ENCODE measurements around the gene MIA2. TPM values are rescaled to one million over a fixed set of nuclear protein-coding genes. Genes with fewer than 3 reads are reported as not detected.
"Not testable (repeated sequence)": the region's sequence is repeated elsewhere in the genome, so short reads cannot be mapped to it uniquely, and the experiment has no call there.

The MIA2 gene, protein sequence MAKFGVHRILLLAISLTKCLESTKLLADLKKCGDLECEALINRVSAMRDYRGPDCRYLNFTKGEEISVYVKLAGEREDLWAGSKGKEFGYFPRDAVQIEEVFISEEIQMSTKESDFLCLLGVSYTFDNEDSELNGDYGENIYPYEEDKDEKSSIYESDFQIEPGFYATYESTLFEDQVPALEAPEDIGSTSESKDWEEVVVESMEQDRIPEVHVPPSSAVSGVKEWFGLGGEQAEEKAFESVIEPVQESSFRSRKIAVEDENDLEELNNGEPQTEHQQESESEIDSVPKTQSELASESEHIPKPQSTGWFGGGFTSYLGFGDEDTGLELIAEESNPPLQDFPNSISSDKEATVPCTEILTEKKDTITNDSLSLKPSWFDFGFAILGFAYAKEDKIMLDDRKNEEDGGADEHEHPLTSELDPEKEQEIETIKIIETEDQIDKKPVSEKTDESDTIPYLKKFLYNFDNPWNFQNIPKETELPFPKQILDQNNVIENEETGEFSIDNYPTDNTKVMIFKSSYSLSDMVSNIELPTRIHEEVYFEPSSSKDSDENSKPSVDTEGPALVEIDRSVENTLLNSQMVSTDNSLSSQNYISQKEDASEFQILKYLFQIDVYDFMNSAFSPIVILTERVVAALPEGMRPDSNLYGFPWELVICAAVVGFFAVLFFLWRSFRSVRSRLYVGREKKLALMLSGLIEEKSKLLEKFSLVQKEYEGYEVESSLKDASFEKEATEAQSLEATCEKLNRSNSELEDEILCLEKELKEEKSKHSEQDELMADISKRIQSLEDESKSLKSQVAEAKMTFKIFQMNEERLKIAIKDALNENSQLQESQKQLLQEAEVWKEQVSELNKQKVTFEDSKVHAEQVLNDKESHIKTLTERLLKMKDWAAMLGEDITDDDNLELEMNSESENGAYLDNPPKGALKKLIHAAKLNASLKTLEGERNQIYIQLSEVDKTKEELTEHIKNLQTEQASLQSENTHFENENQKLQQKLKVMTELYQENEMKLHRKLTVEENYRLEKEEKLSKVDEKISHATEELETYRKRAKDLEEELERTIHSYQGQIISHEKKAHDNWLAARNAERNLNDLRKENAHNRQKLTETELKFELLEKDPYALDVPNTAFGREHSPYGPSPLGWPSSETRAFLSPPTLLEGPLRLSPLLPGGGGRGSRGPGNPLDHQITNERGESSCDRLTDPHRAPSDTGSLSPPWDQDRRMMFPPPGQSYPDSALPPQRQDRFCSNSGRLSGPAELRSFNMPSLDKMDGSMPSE (N-terminal part only)
- 34.9 TPM for total RNA-seq
- polyA plus RNA-seq = 13.5 TPM

- no peak within 1 kb of the TSS for H3K4me3 ChIP-seq (ENCODE audit: low read depth, low read length)
- no peak within 1 kb of the TSS for H3K27ac ChIP-seq (ENCODE audit: low read depth)
- H3K36me3 ChIP-seq (ENCODE audit: insufficient read depth) = no peaks in the 10 kb centered on the region
- no peak for DNase-seq (ENCODE audit: extremely low spot score)
- H3K4me1 ChIP-seq (ENCODE audit: insufficient read depth) = no peaks in the 10 kb centered on the region
- 79% methylated on average over 7 of the region's 7 CpGs for WGBS
Measured at GRCh38 chr14:39233680-39234326, at the start of gene MIA2. MIA2 (plus strand) TSS chr14:39233915; CDS start chr14:39234115, 200 bp downstream.

DNA sequence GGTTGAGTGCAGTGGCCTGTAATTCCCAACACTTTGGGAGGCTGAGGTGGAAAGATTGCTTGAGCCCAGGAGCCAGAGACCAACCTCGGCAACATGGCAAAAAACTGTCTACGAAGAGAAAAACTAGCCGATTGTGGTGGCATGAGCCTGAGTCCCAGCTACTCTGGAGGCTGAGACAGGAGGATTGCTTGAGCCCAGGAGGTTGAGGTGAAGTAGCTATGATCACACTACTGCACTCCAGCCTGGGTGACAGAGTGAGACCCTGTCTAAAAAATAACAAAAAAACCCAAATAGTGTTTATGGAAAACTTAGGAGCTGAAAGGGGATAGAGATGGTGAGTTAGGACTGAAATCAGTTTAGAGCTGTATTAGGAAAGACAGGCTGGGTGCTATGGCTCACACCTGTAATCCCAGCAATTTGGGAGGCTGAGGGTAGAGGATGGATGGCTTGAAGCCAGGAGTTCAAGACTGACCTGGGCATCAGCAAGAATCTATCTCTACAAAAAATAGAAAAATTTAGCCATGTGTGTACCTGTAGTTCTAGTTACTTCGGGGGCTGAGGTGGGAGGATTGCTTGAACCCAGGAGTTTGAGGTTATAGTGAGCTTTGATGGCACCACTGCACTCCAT, 49.0 kb upstream of the MIA2 start:
- no peak overlapping the region for H3K27ac ChIP-seq (ENCODE audit: low read depth)
- peaks cover 12% of the 10 kb centered on the region for H3K36me3 ChIP-seq (ENCODE audit: insufficient read depth)
- DNase-seq (ENCODE audit: extremely low spot score) = no peak
- peaks cover 1% of the 10 kb centered on the region for H3K4me1 ChIP-seq (ENCODE audit: insufficient read depth)
- H3K4me3 ChIP-seq (ENCODE audit: low read depth, low read length) = no peak overlapping the region
- WGBS = 94% methylated on average over 4 of the region's 4 CpGs

DNA sequence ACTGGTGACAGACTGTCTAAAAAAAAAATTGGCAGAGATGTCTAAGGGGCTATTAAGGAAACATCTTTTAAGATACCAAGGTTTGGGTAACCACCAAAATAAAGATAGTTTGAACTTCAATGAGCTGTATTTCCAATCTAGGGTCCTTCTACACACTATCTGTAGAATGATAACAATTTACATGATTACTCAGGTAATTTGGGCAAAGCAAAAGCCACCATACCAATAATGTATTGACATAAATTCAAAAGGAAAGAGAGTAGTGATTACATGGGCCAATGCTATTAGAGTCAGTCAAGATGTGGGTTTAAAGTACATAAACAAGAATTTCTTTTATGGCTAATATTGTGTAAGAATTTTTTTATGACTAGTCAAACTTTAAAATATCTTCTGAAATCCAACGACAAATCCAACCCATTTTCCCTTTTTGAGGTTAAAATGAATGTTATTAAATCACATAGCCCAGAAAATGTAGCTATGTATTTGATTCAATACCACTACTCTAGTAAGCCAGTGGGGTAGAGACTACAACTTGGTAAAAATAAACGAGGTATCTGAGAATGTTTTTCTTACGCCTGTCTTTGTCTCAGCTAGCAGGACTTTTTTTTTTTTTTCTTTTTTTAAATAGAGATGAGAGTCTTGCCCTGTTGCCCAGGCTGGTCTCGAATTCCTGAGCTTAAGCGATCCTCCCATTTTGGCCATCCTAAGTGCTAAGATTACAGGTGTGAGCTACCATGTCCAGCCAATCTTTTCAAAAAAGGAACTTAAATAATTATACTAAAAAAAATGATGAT, 48.3 kb upstream of the MIA2 start:
- DNase-seq (ENCODE audit: extremely low spot score) = no peak
- Histone ChIP-seq H3K4me3 (ENCODE audit: low read depth, low read length) (no peak overlapping the region), H3K27ac (ENCODE audit: low read depth) (no peak overlapping the region), H3K36me3 (ENCODE audit: insufficient read depth) (peaks cover 12% of the 10 kb centered on the region), H3K4me1 (ENCODE audit: insufficient read depth) (peaks cover 1% of the 10 kb centered on the region)
- 93% methylated on average over 5 of the region's 5 CpGs for WGBS

- Histone ChIP-seq H3K27ac (ENCODE audit: low read depth) (no peak overlapping the region), H3K36me3 (ENCODE audit: insufficient read depth) (peaks cover 3% of the 10 kb centered on the region), H3K4me3 (ENCODE audit: low read depth, low read length) (no peak overlapping the region), H3K4me1 (ENCODE audit: insufficient read depth) (peaks cover 1% of the 10 kb centered on the region)
- DNase-seq (ENCODE audit: extremely low spot score) = no peak
- 84% methylated on average over 4 of the region's 4 CpGs for WGBS
Measured at GRCh38 chr14:39186941-39187525, 46.7 kb upstream of the MIA2 start.

GRCh38 chr14:39203659-39204606, 29.8 kb upstream of the MIA2 start:
- Histone ChIP-seq H3K27ac (ENCODE audit: low read depth) (no peak overlapping the region), H3K4me1 (ENCODE audit: insufficient read depth) (no peaks in the 10 kb centered on the region), H3K36me3 (ENCODE audit: insufficient read depth) (no peaks in the 10 kb centered on the region), H3K4me3 (ENCODE audit: low read depth, low read length) (no peak overlapping the region)
- DNase-seq (ENCODE audit: extremely low spot score) = no peak
- 78% methylated on average over 5 of the region's 5 CpGs for WGBS

DNA sequence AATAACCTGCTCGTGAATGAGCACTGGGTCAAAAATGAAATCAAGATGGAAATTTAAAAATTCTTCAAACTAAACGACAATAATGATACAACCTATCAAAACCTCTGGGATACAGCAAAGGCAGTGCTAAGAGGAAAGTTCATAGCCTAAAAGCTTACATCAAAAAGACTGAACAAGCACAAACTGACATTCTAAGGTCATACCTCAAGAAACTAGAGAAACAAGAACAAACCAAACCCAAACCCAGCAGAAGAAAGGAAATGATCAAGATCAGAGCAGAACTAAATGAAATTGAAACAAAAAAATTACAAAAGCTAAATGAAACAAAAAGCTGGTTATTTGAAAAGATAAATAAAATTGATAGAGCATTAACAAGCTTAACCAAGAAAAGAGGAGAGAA, 26.3 kb upstream of the MIA2 start:
- not testable (repeated sequence) for H3K4me3 ChIP-seq (ENCODE audit: low read depth, low read length); H3K27ac ChIP-seq (ENCODE audit: low read depth); H3K36me3 ChIP-seq (ENCODE audit: insufficient read depth); DNase-seq (ENCODE audit: extremely low spot score); H3K4me1 ChIP-seq (ENCODE audit: insufficient read depth)
- 81% methylated on average over 2 of the region's 2 CpGs for WGBS

DNA sequence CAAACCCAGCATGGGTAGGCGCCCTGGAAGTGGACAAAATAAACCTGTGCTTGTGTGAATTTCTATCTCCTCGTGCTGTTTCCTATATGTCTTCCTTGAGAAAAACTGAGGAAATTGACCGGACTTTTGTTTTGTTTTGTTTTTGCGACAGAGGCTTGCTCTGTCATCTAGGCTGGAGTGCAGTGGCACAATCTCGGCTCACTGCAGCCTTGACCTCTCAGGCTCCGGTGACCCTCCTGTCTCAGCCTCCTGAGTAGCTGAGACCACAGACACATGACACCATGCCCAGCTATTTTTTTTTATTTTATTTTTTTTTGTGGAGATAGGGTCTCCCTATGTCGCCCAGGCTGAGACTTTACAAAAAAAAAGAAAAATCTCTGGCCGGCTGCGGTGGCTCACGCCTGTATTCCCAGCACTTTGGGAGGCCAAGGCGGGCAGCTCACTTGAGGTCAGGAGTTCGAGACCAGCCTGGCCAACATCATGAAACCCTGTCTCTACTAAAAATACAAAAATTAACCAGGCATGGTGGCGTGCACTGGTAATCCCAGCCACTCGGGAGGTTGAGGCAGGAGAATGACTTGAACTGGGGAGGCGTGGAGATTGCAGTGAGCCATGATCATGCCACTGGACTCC, 22.5 kb upstream of the MIA2 start:
- Histone ChIP-seq H3K4me1 (ENCODE audit: insufficient read depth) (no peaks in the 10 kb centered on the region), H3K36me3 (ENCODE audit: insufficient read depth) (no peaks in the 10 kb centered on the region), H3K4me3 (ENCODE audit: low read depth, low read length) (no peak overlapping the region), H3K27ac (ENCODE audit: low read depth) (no peak overlapping the region)
- DNase-seq (ENCODE audit: extremely low spot score) = no peak
- 90% methylated on average over 15 of the region's 15 CpGs for WGBS

DNA sequence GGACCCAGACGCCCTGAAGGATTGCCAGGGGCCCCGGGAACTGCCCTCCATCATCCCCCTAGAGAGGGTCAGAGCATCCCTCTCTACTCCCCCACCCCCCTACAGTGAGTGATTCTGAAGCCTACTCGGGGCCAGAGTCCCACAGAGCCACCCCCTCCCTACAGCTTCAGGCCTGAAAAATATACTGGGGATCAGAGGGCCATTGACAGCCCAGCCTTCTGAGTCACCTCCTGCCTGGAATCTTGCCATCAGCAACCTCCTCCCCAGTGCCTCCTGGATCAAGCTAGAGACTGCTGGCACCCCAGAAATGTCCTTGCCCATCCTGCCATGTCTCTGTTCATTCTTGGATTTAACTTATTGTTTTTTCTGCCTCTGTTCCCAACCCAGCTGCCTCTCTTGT, 21.7 kb upstream of the MIA2 start:
- Histone ChIP-seq H3K36me3 (ENCODE audit: insufficient read depth) (no peaks in the 10 kb centered on the region), H3K4me3 (ENCODE audit: low read depth, low read length) (no peak overlapping the region), H3K4me1 (ENCODE audit: insufficient read depth) (no peaks in the 10 kb centered on the region), H3K27ac (ENCODE audit: low read depth) (no peak overlapping the region)
- no peak for DNase-seq (ENCODE audit: extremely low spot score)
- 78% methylated on average over 3 of the region's 3 CpGs for WGBS

- Histone ChIP-seq H3K4me3 (ENCODE audit: low read depth, low read length) (no peak overlapping the region), H3K4me1 (ENCODE audit: insufficient read depth) (no peaks in the 10 kb centered on the region), H3K27ac (ENCODE audit: low read depth) (no peak overlapping the region), H3K36me3 (ENCODE audit: insufficient read depth) (no peaks in the 10 kb centered on the region)
- no peak for DNase-seq (ENCODE audit: extremely low spot score)
- 89% methylated on average over 1 of the region's 1 CpG for WGBS
Measured at GRCh38 chr14:39212693-39213092, 21.0 kb upstream of the MIA2 start.

DNA sequence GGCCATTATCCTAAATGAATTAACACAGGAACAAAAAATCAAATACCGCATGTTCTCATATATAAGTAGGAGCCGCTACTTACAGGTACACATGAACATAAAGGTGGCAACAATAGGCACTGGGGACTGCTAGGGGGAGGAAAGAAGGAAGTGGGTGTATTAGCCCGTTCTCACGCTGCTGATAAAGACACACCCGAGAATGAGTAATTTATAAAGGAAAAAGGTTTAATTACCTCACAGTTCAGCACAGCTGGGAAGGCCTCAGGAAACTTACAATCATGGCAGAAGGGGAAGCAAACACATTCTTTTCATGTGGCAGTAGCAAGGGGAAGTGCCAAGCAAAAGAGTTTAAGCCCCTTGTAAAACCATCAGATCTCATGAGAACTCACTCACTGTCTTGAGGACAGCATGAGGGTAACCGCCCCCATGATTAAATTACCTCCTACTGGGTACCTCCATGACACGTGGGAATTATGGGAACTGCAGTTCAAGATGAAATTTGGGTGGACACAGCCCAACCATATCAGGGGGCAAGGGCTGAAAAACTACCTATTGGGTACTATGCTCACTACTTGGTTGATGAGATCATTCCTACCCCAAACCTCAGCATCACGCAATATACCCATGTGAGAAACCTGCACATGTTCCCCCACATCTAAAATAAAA, 16.4 kb upstream of the MIA2 start:
- H3K4me1 ChIP-seq (ENCODE audit: insufficient read depth) = no peaks in the 10 kb centered on the region
- no peak for DNase-seq (ENCODE audit: extremely low spot score)
- no peak overlapping the region for H3K27ac ChIP-seq (ENCODE audit: low read depth)
- 71% methylated on average over 8 of the region's 8 CpGs for WGBS
- no peaks in the 10 kb centered on the region for H3K36me3 ChIP-seq (ENCODE audit: insufficient read depth)
- no peak overlapping the region for H3K4me3 ChIP-seq (ENCODE audit: low read depth, low read length)
